WTC11 (cell line): ENCODE data around the gene ACTL6A. TPM values are rescaled to one million over a fixed set of nuclear protein-coding genes. Genes with fewer than 3 reads are reported as not detected.

Experiments used
- ATAC-seq: fragments of 200-7000 bp; cut with Tn5 transposase; 2 replicates; pipeline ENCODE4 v1.10.0; 2021; ENCODE audit warnings: mild to moderate bottlenecking, moderate library complexity
- CTCF ChIA-PET: fragments of 300-600 bp; sonication (Branson Sonifier 250); formaldehyde crosslinking; loops from one replicate; lab custom pipeline; 2021; ENCODE audit warnings: antibody characterized with exemption; lab: Charles Lee
- POLR2A ChIA-PET: fragments of 350-600 bp; sonication (Branson Sonifier 250); formaldehyde crosslinking; loops from one replicate; lab custom pipeline; 2021; ENCODE audit warnings: antibody characterized with exemption; lab: Charles Lee
- DNase-seq: peaks from one replicate; pipeline ENCODE4 v3.0.0; 2021; ENCODE audit warnings: low spot score
- H3K27ac Mint-ChIP-seq: 2 replicates; pipeline ENCODE4 v1.8.0; 2021; ENCODE audit warnings: mixed read lengths
- H3K27me3 Mint-ChIP-seq: 2 replicates; pipeline ENCODE4 v1.8.0; 2021; ENCODE audit warnings: low read depth, mild to moderate bottlenecking, moderate library complexity, mixed read lengths
- H3K36me3 Mint-ChIP-seq: 2 replicates; pipeline ENCODE4 v1.8.0; 2021; ENCODE audit warnings: mixed read lengths
- H3K4me1 Mint-ChIP-seq: 2 replicates; pipeline ENCODE4 v1.8.0; 2022; ENCODE audit warnings: mixed read lengths
- H3K4me3 Mint-ChIP-seq: 2 replicates; pipeline ENCODE4 v1.8.0; 2021; ENCODE audit warnings: mild to moderate bottlenecking, moderate library complexity, mixed read lengths
- H3K9me3 Mint-ChIP-seq: 2 replicates; pipeline ENCODE4 v1.8.0; 2021; ENCODE audit warnings: mixed read lengths
- CREB1 ChIP-seq: sonication (generic); formaldehyde crosslinking; IDR thresholded peaks from 2 replicates; pipeline ENCODE4 v1.8.0; 2023; ENCODE audit warnings: mild to moderate bottlenecking, missing genetic modification reagents
- E2F5 ChIP-seq: sonication (generic); formaldehyde crosslinking; IDR thresholded peaks from 2 replicates; pipeline ENCODE4 v1.8.1; 2022; ENCODE audit warnings: mild to moderate bottlenecking, moderate library complexity, missing genetic modification reagents
- ELF4 ChIP-seq: sonication (generic); formaldehyde crosslinking; IDR thresholded peaks from 2 replicates; pipeline ENCODE4 v1.8.1; 2022; ENCODE audit warnings: low read depth, mild to moderate bottlenecking, moderate library complexity, missing genetic modification reagents
- FOXP4 ChIP-seq: sonication (generic); formaldehyde crosslinking; IDR thresholded peaks from 2 replicates; pipeline ENCODE4 v1.8.0; 2022; ENCODE audit warnings: mild to moderate bottlenecking, missing genetic modification reagents
- GABPB1 ChIP-seq: sonication (generic); formaldehyde crosslinking; IDR thresholded peaks from 2 replicates; pipeline ENCODE4 v1.8.1; 2023; ENCODE audit warnings: mild to moderate bottlenecking, missing genetic modification reagents
- JAZF1 ChIP-seq: fragments of 250-450 bp; sonication (Bioruptor Pico); IDR thresholded peaks from 2 replicates; pipeline ENCODE4 v1.9.0; 2021; ENCODE audit warnings: moderate library complexity, mild to moderate bottlenecking, inconsistent platforms
- JUN ChIP-seq: sonication (generic); formaldehyde crosslinking; IDR thresholded peaks from 2 replicates; pipeline ENCODE4 v1.8.0; 2023; ENCODE audit warnings: mild to moderate bottlenecking, missing genetic modification reagents
- NR1H2 ChIP-seq: sonication (generic); formaldehyde crosslinking; IDR thresholded peaks from 2 replicates; pipeline ENCODE4 v1.9.0; 2021; ENCODE audit warnings: mild to moderate bottlenecking, moderate library complexity, missing genetic modification reagents
- NR2C2 ChIP-seq: sonication (generic); formaldehyde crosslinking; IDR thresholded peaks from 2 replicates; pipeline ENCODE4 v1.8.0; 2022; ENCODE audit warnings: mild to moderate bottlenecking, missing genetic modification reagents
- OVOL2 ChIP-seq: fragments of 250-450 bp; sonication (Bioruptor Pico); IDR thresholded peaks from 2 replicates; pipeline ENCODE4 v1.9.0; 2021; ENCODE audit warnings: mild to moderate bottlenecking, borderline replicate concordance
- SMAD4 ChIP-seq: sonication (generic); formaldehyde crosslinking; IDR thresholded peaks from 2 replicates; pipeline ENCODE4 v1.8.0; 2022; ENCODE audit warnings: mild to moderate bottlenecking, missing genetic modification reagents
- TEAD4 ChIP-seq: sonication (generic); formaldehyde crosslinking; IDR thresholded peaks from 2 replicates; pipeline ENCODE4 v1.8.0; 2022; ENCODE audit warnings: mild to moderate bottlenecking, missing genetic modification reagents
- USF2 ChIP-seq: sonication (generic); formaldehyde crosslinking; IDR thresholded peaks from 2 replicates; pipeline ENCODE4 v1.8.1; 2023; ENCODE audit warnings: mild to moderate bottlenecking, missing genetic modification reagents, moderate library complexity
- ZBTB21 ChIP-seq: sonication (generic); formaldehyde crosslinking; IDR thresholded peaks from 2 replicates; pipeline ENCODE4 v1.8.1; 2023; ENCODE audit warnings: mild to moderate bottlenecking, missing genetic modification reagents, borderline replicate concordance
- ZNF512 ChIP-seq: sonication (generic); formaldehyde crosslinking; IDR thresholded peaks from 2 replicates; pipeline ENCODE4 v1.8.1; 2022; ENCODE audit warnings: missing genetic modification reagents, borderline replicate concordance
- ZNF671 ChIP-seq: fragments of 250-450 bp; sonication (Bioruptor Pico); IDR thresholded peaks from 2 replicates; pipeline ENCODE4 v1.8.0; 2021; ENCODE audit warnings: mild to moderate bottlenecking
- total RNA-seq: library from RNA; stranded (reverse); gene quantifications from 3 replicates; pipeline ENCODE4 v1.2.3, GENCODE V29; 2021
- TF ChIP-seq, protein P1 (sequence below): sonication (generic); formaldehyde crosslinking; IDR thresholded peaks from 2 replicates; pipeline ENCODE4 v1.8.0; 2022; ENCODE audit warnings: mild to moderate bottlenecking, missing genetic modification reagents
- TF ChIP-seq, protein P2 (sequence below): sonication (generic); formaldehyde crosslinking; IDR thresholded peaks from 2 replicates; pipeline ENCODE4 v1.8.1; 2023; ENCODE audit warnings: mild to moderate bottlenecking, missing genetic modification reagents, borderline replicate concordance
- TF ChIP-seq, protein P3 (sequence below): sonication (generic); formaldehyde crosslinking; IDR thresholded peaks from 2 replicates; pipeline ENCODE4 v1.8.1; 2023; ENCODE audit warnings: mild to moderate bottlenecking, missing genetic modification reagents
- TF ChIP-seq, protein P4 (sequence below): sonication (generic); formaldehyde crosslinking; IDR thresholded peaks from 2 replicates; pipeline ENCODE4 v1.8.0; 2023; ENCODE audit warnings: missing genetic modification reagents

The ACTL6A gene
- total RNA-seq, 1 experiment from 2014 or later = 82.9 TPM

DNA sequence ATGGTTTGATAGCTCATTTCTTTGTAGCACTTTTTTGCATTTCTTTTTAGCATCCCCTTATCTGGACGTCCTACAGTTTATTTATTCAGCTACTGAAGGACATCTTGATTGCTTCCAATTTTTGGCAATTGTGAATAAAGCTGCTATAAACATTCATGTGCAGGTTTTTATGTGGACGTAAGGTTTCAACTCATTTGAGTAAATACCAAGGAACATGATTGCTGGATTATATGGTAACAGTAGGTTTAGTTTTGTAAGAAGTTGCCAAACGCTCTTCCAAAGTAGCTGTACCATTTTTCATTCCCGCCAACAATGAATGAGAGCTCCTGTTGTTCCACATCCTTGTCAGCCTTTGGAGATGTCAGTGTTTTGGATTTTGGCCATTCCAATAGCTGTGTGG, 29.5 kb upstream of the ACTL6A start:
- TF ChIP-seq GABPB1 = no peak
- no peak for TF ChIP-seq OVOL2 (CRISPR knock-in tag)
- no peak for TF ChIP-seq FOXP4 (CRISPR knock-in tag)
- TF ChIP-seq NR1H2 (CRISPR knock-in tag) = no peak
- TF ChIP-seq, protein P1, sequence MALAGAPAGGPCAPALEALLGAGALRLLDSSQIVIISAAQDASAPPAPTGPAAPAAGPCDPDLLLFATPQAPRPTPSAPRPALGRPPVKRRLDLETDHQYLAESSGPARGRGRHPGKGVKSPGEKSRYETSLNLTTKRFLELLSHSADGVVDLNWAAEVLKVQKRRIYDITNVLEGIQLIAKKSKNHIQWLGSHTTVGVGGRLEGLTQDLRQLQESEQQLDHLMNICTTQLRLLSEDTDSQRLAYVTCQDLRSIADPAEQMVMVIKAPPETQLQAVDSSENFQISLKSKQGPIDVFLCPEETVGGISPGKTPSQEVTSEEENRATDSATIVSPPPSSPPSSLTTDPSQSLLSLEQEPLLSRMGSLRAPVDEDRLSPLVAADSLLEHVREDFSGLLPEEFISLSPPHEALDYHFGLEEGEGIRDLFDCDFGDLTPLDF = no peak
- no peak for TF ChIP-seq E2F5 (CRISPR knock-in tag)
- TF ChIP-seq, protein P2, sequence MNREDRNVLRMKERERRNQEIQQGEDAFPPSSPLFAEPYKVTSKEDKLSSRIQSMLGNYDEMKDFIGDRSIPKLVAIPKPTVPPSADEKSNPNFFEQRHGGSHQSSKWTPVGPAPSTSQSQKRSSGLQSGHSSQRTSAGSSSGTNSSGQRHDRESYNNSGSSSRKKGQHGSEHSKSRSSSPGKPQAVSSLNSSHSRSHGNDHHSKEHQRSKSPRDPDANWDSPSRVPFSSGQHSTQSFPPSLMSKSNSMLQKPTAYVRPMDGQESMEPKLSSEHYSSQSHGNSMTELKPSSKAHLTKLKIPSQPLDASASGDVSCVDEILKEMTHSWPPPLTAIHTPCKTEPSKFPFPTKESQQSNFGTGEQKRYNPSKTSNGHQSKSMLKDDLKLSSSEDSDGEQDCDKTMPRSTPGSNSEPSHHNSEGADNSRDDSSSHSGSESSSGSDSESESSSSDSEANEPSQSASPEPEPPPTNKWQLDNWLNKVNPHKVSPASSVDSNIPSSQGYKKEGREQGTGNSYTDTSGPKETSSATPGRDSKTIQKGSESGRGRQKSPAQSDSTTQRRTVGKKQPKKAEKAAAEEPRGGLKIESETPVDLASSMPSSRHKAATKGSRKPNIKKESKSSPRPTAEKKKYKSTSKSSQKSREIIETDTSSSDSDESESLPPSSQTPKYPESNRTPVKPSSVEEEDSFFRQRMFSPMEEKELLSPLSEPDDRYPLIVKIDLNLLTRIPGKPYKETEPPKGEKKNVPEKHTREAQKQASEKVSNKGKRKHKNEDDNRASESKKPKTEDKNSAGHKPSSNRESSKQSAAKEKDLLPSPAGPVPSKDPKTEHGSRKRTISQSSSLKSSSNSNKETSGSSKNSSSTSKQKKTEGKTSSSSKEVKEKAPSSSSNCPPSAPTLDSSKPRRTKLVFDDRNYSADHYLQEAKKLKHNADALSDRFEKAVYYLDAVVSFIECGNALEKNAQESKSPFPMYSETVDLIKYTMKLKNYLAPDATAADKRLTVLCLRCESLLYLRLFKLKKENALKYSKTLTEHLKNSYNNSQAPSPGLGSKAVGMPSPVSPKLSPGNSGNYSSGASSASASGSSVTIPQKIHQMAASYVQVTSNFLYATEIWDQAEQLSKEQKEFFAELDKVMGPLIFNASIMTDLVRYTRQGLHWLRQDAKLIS (CRISPR knock-in tag) = no peak
- no peak for TF ChIP-seq USF2 (CRISPR knock-in tag)
- TF ChIP-seq ELF4 = no peak
- TF ChIP-seq ZBTB21 (CRISPR knock-in tag) = no peak
- TF ChIP-seq, protein P3, sequence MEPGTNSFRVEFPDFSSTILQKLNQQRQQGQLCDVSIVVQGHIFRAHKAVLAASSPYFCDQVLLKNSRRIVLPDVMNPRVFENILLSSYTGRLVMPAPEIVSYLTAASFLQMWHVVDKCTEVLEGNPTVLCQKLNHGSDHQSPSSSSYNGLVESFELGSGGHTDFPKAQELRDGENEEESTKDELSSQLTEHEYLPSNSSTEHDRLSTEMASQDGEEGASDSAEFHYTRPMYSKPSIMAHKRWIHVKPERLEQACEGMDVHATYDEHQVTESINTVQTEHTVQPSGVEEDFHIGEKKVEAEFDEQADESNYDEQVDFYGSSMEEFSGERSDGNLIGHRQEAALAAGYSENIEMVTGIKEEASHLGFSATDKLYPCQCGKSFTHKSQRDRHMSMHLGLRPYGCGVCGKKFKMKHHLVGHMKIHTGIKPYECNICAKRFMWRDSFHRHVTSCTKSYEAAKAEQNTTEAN (CRISPR knock-in tag) = no peak
- no peak for TF ChIP-seq NR2C2 (CRISPR knock-in tag)
- TF ChIP-seq SMAD4 (CRISPR knock-in tag) = no peak
- TF ChIP-seq, protein P4, sequence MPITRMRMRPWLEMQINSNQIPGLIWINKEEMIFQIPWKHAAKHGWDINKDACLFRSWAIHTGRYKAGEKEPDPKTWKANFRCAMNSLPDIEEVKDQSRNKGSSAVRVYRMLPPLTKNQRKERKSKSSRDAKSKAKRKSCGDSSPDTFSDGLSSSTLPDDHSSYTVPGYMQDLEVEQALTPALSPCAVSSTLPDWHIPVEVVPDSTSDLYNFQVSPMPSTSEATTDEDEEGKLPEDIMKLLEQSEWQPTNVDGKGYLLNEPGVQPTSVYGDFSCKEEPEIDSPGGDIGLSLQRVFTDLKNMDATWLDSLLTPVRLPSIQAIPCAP (CRISPR knock-in tag) = no peak
- no peak for TF ChIP-seq JUN (CRISPR knock-in tag)
- TF ChIP-seq CREB1 (CRISPR knock-in tag) = no peak
- TF ChIP-seq ZNF671 (CRISPR knock-in tag) = no peak
- TF ChIP-seq ZNF512 (CRISPR knock-in tag) = no peak
- no peak for TF ChIP-seq JAZF1 (CRISPR knock-in tag)
- no peak for TF ChIP-seq TEAD4
- TF ChIP-seq, all 79 proteins: peak for 0
- Mint-ChIP-seq H3K36me3 (no peaks in the 10 kb centered on the region), H3K27ac (no peak overlapping the region), H3K4me3 (no peak overlapping the region), H3K9me3 (no peaks in the 10 kb centered on the region), H3K27me3 (no peaks in the 10 kb centered on the region), H3K4me1 (peaks cover 34% of the 10 kb centered on the region)
- DNase-seq (no peak), ATAC-seq (no peak)
- ChIA-PET POLR2A (interaction anchor here (0.6 kb wide), 1 partner anchor 47 kb away, joined by 9 read pairs; no protein-coding TSS in a partner anchor), CTCF (no interaction called here)
